ENCODE measurements around the gene ALG6. TPM values are rescaled to one million over a fixed set of nuclear protein-coding genes. Genes with fewer than 3 reads are reported as not detected.
"Not testable (repeated sequence)": the region's sequence is repeated elsewhere in the genome, so short reads cannot be mapped to it uniquely, and the experiment has no call there.

Gene ALG6
- total RNA-seq, 2 experiments from 2014 or later, result 16.0 to 18.8 TPM

GRCh38 chr1:63401945-63402344 is 34.5 kb downstream of the ALG6 start:
- CTCF ChIA-PET, result interaction anchor here (0.7 kb wide), 1 partner anchor 11 kb away, joined by 3 read pairs; no protein-coding TSS in a partner anchor
- Mint-ChIP-seq H3K27me3 (no peaks in the 10 kb centered on the region), H3K36me3 (peaks cover 25% of the 10 kb centered on the region), H3K9me3 (no peaks in the 10 kb centered on the region), H3K4me1 (ENCODE audit: low read depth) (peaks cover 3% of the 10 kb centered on the region), H3K27ac (no peak overlapping the region), H3K4me3 (no peak overlapping the region)
- intact Hi-C loops (cut with micrococcal nuclease), result no loop called here
- POLR2A ChIA-PET, result no interaction called here
- DNase-seq, result no peak

GRCh38 chr1:63403386-63403785 is 36.0 kb downstream of the ALG6 start:
- intact Hi-C loops (cut with micrococcal nuclease), result no loop called here
- Mint-ChIP-seq H3K27ac (no peak overlapping the region), H3K4me1 (ENCODE audit: low read depth) (peaks cover 3% of the 10 kb centered on the region), H3K36me3 (peaks cover 25% of the 10 kb centered on the region), H3K4me3 (no peak overlapping the region), H3K27me3 (no peaks in the 10 kb centered on the region), H3K9me3 (no peaks in the 10 kb centered on the region)
- POLR2A ChIA-PET, result no interaction called here
- CTCF ChIA-PET, result no interaction called here
- DNase-seq, result no peak

- POLR2A ChIA-PET, result no interaction called here
- H3K36me3 Mint-ChIP-seq, result peaks cover 29% of the 10 kb centered on the region
- intact Hi-C loops (cut with micrococcal nuclease), result no loop called here
These were observed 37.6 kb downstream of the ALG6 start for GRCh38 chr1:63405021-63405420.

GRCh38 chr1:63405987-63406386 is 38.6 kb downstream of the ALG6 start:
- no peak overlapping the region for H3K4me3 Mint-ChIP-seq
- no peak overlapping the region for H3K27ac Mint-ChIP-seq
- peaks cover 23% of the 10 kb centered on the region for H3K36me3 Mint-ChIP-seq
- H3K27me3 Mint-ChIP-seq, result no peaks in the 10 kb centered on the region
- H3K4me1 Mint-ChIP-seq (ENCODE audit: low read depth), result peaks cover 3% of the 10 kb centered on the region
- H3K9me3 Mint-ChIP-seq, result no peaks in the 10 kb centered on the region
- CTCF ChIA-PET, result no interaction called here
- POLR2A ChIA-PET, result no interaction called here
- no peak for DNase-seq
- intact Hi-C loops (cut with micrococcal nuclease), result no loop called here

More at GRCh38 chr1:63405021-63405420, 37.6 kb downstream of the ALG6 start:
- Mint-ChIP-seq H3K27me3 (no peaks in the 10 kb centered on the region), H3K4me1 (ENCODE audit: low read depth) (peaks cover 3% of the 10 kb centered on the region), H3K9me3 (no peaks in the 10 kb centered on the region), H3K27ac (no peak overlapping the region), H3K4me3 (no peak overlapping the region)
- CTCF ChIA-PET, result no interaction called here
- DNase-seq, result no peak

GRCh38 chr1:63407002-63407401 is 39.6 kb downstream of the ALG6 start:
- Mint-ChIP-seq H3K9me3 (no peaks in the 10 kb centered on the region), H3K27ac (no peak overlapping the region), H3K4me1 (ENCODE audit: low read depth) (peaks cover 3% of the 10 kb centered on the region), H3K27me3 (no peaks in the 10 kb centered on the region), H3K4me3 (no peak overlapping the region), H3K36me3 (peaks cover 29% of the 10 kb centered on the region)
- no peak for DNase-seq
- intact Hi-C loops (cut with micrococcal nuclease), result no loop called here
- CTCF ChIA-PET, result interaction anchor here (0.6 kb wide), 1 partner anchor 1035 kb away, joined by 3 read pairs; no protein-coding TSS in a partner anchor
- POLR2A ChIA-PET, result no interaction called here

GRCh38 chr1:63408331-63408730 is 40.9 kb downstream of the ALG6 start:
- Mint-ChIP-seq H3K9me3 (no peaks in the 10 kb centered on the region), H3K4me3 (no peak overlapping the region), H3K4me1 (ENCODE audit: low read depth) (peaks cover 2% of the 10 kb centered on the region), H3K36me3 (peaks cover 30% of the 10 kb centered on the region), H3K27me3 (no peaks in the 10 kb centered on the region), H3K27ac (no peak overlapping the region)
- CTCF ChIA-PET, result no interaction called here
- intact Hi-C loops (cut with micrococcal nuclease), result no loop called here
- no peak for DNase-seq
- POLR2A ChIA-PET, result no interaction called here

- no peaks in the 10 kb centered on the region for H3K9me3 Mint-ChIP-seq
- no peak overlapping the region for H3K27ac Mint-ChIP-seq
- no peak for DNase-seq
- peaks cover 33% of the 10 kb centered on the region for H3K36me3 Mint-ChIP-seq
- intact Hi-C loops (cut with micrococcal nuclease), result no loop called here
- POLR2A ChIA-PET, result no interaction called here
- H3K4me3 Mint-ChIP-seq, result no peak overlapping the region
- CTCF ChIA-PET, result no interaction called here
- no peaks in the 10 kb centered on the region for H3K4me1 Mint-ChIP-seq (ENCODE audit: low read depth)
- H3K27me3 Mint-ChIP-seq, result no peaks in the 10 kb centered on the region
These were observed 43.6 kb downstream of the ALG6 start for GRCh38 chr1:63411066-63411465.

- H3K27me3 Mint-ChIP-seq, result no peaks in the 10 kb centered on the region
- H3K27ac Mint-ChIP-seq, result no peak overlapping the region
- CTCF ChIA-PET, result no interaction called here
- POLR2A ChIA-PET, result no interaction called here
- no peaks in the 10 kb centered on the region for H3K4me1 Mint-ChIP-seq (ENCODE audit: low read depth)
- H3K36me3 Mint-ChIP-seq, result peaks cover 39% of the 10 kb centered on the region
- intact Hi-C loops (cut with micrococcal nuclease), result no loop called here
- no peaks in the 10 kb centered on the region for H3K9me3 Mint-ChIP-seq
- H3K4me3 Mint-ChIP-seq, result no peak overlapping the region
- no peak for DNase-seq
These were observed 46.0 kb downstream of the ALG6 start for GRCh38 chr1:63413394-63413793.

GRCh38 chr1:63414691-63415365 is 47.4 kb downstream of the ALG6 start:
- Mint-ChIP-seq H3K4me1 (ENCODE audit: low read depth) (no peaks in the 10 kb centered on the region), H3K27ac (no peak overlapping the region)
- CTCF ChIA-PET, result no interaction called here

GRCh38 chr1:63418101-63418500 is 50.7 kb downstream of the ALG6 start:
- H3K4me1 Mint-ChIP-seq (ENCODE audit: low read depth), result no peaks in the 10 kb centered on the region
- POLR2A ChIA-PET, result no interaction called here
- intact Hi-C loops (cut with micrococcal nuclease), result no loop called here
- H3K4me3 Mint-ChIP-seq, result no peak overlapping the region
- no peaks in the 10 kb centered on the region for H3K9me3 Mint-ChIP-seq
- H3K36me3 Mint-ChIP-seq, result peaks cover 52% of the 10 kb centered on the region
- no peak overlapping the region for H3K27ac Mint-ChIP-seq
- no peak for DNase-seq
- CTCF ChIA-PET, result no interaction called here
- H3K27me3 Mint-ChIP-seq, result no peaks in the 10 kb centered on the region

More at GRCh38 chr1:63414691-63415365, 47.4 kb downstream of the ALG6 start:
- no peak for DNase-seq
- no peaks in the 10 kb centered on the region for H3K9me3 Mint-ChIP-seq
- intact Hi-C loops (cut with micrococcal nuclease), result no loop called here
- H3K27me3 Mint-ChIP-seq, result no peaks in the 10 kb centered on the region
- H3K4me3 Mint-ChIP-seq, result no peak overlapping the region
- POLR2A ChIA-PET, result no interaction called here
- H3K36me3 Mint-ChIP-seq, result peaks cover 42% of the 10 kb centered on the region

- H3K9me3 Mint-ChIP-seq; H3K27ac Mint-ChIP-seq; DNase-seq; intact Hi-C loops (cut with micrococcal nuclease); H3K27me3 Mint-ChIP-seq; H3K4me3 Mint-ChIP-seq; POLR2A ChIA-PET; H3K4me1 Mint-ChIP-seq (ENCODE audit: low read depth): not testable (repeated sequence)
- H3K36me3 Mint-ChIP-seq, result peaks cover 46% of the 10 kb centered on the region
- CTCF ChIA-PET, result interaction anchor here (0.7 kb wide), 1 partner anchor 24 kb away, joined by 3 read pairs; no protein-coding TSS in a partner anchor
These were observed 53.3 kb downstream of the ALG6 start for GRCh38 chr1:63420746-63421145.

GRCh38 chr1:63423649-63424048 is 56.2 kb downstream of the ALG6 start:
- H3K27ac Mint-ChIP-seq, result no peak overlapping the region
- H3K27me3 Mint-ChIP-seq, result no peaks in the 10 kb centered on the region
- intact Hi-C loops (cut with micrococcal nuclease), result no loop called here
- peaks cover 38% of the 10 kb centered on the region for H3K36me3 Mint-ChIP-seq
- ChIA-PET CTCF (no interaction called here), POLR2A (no interaction called here)
- no peak overlapping the region for H3K4me3 Mint-ChIP-seq
- H3K9me3 Mint-ChIP-seq, result no peaks in the 10 kb centered on the region
- H3K4me1 Mint-ChIP-seq (ENCODE audit: low read depth), result no peaks in the 10 kb centered on the region
- no peak for DNase-seq

GRCh38 chr1:63428815-63429214 is 61.4 kb downstream of the ALG6 start:
- intact Hi-C loops (cut with micrococcal nuclease), result no loop called here

More at GRCh38 chr1:63428815-63429214, 61.4 kb downstream of the ALG6 start:
- H3K27me3 Mint-ChIP-seq, result no peaks in the 10 kb centered on the region
- H3K4me1 Mint-ChIP-seq (ENCODE audit: low read depth), result no peaks in the 10 kb centered on the region
- no peak for DNase-seq
- H3K36me3 Mint-ChIP-seq, result peaks cover 37% of the 10 kb centered on the region
- no peak overlapping the region for H3K27ac Mint-ChIP-seq
- ChIA-PET POLR2A (no interaction called here), CTCF (no interaction called here)
- peaks cover 13% of the 10 kb centered on the region for H3K9me3 Mint-ChIP-seq
- H3K4me3 Mint-ChIP-seq, result no peak overlapping the region

Data from activated CD4-positive, alpha-beta memory T cell treated with anti-CD3 and anti-CD28 coated beads for 36 hours (primary cell).